OCI-LY1 (cell line): Measurements from ENCODE around the gene CWC22.
"Not testable (repeated sequence)": the region's sequence is repeated elsewhere in the genome, so short reads cannot be mapped to it uniquely, and the experiment has no call there.

Source experiments
- H2AFZ ChIP-seq: fragments of 200-600 bp; sonication (generic), shearing (Covaris generic); 2 replicates; pipeline ENCODE4 v1.6.0; 2014; ENCODE audit warnings: antibody characterized with exemption, mild to moderate bottlenecking, low read length
- H3F3A ChIP-seq: fragments of 200-600 bp; sonication (generic), shearing (Covaris generic); 2 replicates; pipeline ENCODE4 v1.6.0; 2014; ENCODE audit warnings: mild to moderate bottlenecking, antibody characterized with exemption, low read length, moderate library complexity; ENCODE audit not compliant: insufficient read depth
- H3K27ac ChIP-seq: fragments of 200-600 bp; sonication (generic); 2 replicates; pipeline ENCODE4 v1.5.1; 2014; ENCODE audit warnings: low read length, mixed run types, mild to moderate bottlenecking, low read depth; ENCODE audit not compliant: poor library complexity, severe bottlenecking
- H3K27me3 ChIP-seq: fragments of 200-600 bp; sonication (generic); 2 replicates; pipeline ENCODE4 v1.6.0; 2014; ENCODE audit warnings: antibody characterized with exemption, mild to moderate bottlenecking, low read length, moderate library complexity; ENCODE audit not compliant: insufficient read depth
- H3K36me3 ChIP-seq: fragments of 200-600 bp; sonication (generic); 2 replicates; pipeline ENCODE4 v1.6.1; 2014; ENCODE audit warnings: mild to moderate bottlenecking, antibody characterized with exemption, low read length, moderate library complexity, mixed read lengths; ENCODE audit not compliant: insufficient read depth
- H3K4me1 ChIP-seq: fragments of 200-600 bp; sonication (generic); 2 replicates; pipeline ENCODE4 v1.5.1; 2014; ENCODE audit warnings: mild to moderate bottlenecking, low read length, moderate library complexity; ENCODE audit not compliant: insufficient read depth, severe bottlenecking
- H3K4me2 ChIP-seq: fragments of 200-600 bp; sonication (generic), shearing (Covaris generic); 2 replicates; pipeline ENCODE4 v1.6.1; 2014; ENCODE audit warnings: low read length
- H3K4me3 ChIP-seq: fragments of 200-600 bp; sonication (generic); 2 replicates; pipeline ENCODE4 v1.5.1; 2014; ENCODE audit warnings: low read length, low read depth, mild to moderate bottlenecking, mixed read lengths; ENCODE audit not compliant: poor library complexity, severe bottlenecking
- H3K79me2 ChIP-seq: fragments of 200-600 bp; shearing (Covaris generic); 2 replicates; pipeline ENCODE4 v1.6.1; 2016; ENCODE audit warnings: mixed run types, low read length, mixed read lengths; ENCODE audit not compliant: insufficient read depth
- H3K9ac ChIP-seq: fragments of 200-600 bp; sonication (generic), shearing (Covaris generic); 2 replicates; pipeline ENCODE4 v1.6.1; 2014; ENCODE audit warnings: mild to moderate bottlenecking, low read length, mixed read lengths
- H3K9me2 ChIP-seq: fragments of 200-600 bp; sonication (generic), shearing (Covaris generic); 2 replicates; pipeline ENCODE4 v1.6.1; 2014; ENCODE audit warnings: low read depth, mild to moderate bottlenecking, low read length, mixed read lengths
- H3K9me3 ChIP-seq: fragments of 200-600 bp; shearing (Covaris generic); 2 replicates; pipeline ENCODE4 v1.6.1; 2014; ENCODE audit warnings: low read length, mixed read lengths
- H4K20me1 ChIP-seq: fragments of 200-600 bp; sonication (generic), shearing (Covaris generic); 2 replicates; pipeline ENCODE4 v1.6.0; 2016; ENCODE audit warnings: mild to moderate bottlenecking, low read length; ENCODE audit not compliant: insufficient read depth
- EZH2 ChIP-seq: fragments of 200-600 bp; sonication (generic), shearing (Covaris generic); IDR thresholded peaks from 2 replicates; pipeline ENCODE4 v1.8.0; 2017; ENCODE audit warnings: borderline replicate concordance, mixed run types, mild to moderate bottlenecking, antibody characterized with exemption, low read length, moderate library complexity, mixed read lengths
- TF ChIP-seq, protein P1 (sequence below): fragments of 200-600 bp; sonication (generic), shearing (Covaris generic); IDR thresholded peaks from 2 replicates; pipeline ENCODE4 v1.5.1; 2017; ENCODE audit warnings: mild to moderate bottlenecking, antibody characterized with exemption, low read length, moderate library complexity, mixed read lengths

The CWC22 gene

DNA sequence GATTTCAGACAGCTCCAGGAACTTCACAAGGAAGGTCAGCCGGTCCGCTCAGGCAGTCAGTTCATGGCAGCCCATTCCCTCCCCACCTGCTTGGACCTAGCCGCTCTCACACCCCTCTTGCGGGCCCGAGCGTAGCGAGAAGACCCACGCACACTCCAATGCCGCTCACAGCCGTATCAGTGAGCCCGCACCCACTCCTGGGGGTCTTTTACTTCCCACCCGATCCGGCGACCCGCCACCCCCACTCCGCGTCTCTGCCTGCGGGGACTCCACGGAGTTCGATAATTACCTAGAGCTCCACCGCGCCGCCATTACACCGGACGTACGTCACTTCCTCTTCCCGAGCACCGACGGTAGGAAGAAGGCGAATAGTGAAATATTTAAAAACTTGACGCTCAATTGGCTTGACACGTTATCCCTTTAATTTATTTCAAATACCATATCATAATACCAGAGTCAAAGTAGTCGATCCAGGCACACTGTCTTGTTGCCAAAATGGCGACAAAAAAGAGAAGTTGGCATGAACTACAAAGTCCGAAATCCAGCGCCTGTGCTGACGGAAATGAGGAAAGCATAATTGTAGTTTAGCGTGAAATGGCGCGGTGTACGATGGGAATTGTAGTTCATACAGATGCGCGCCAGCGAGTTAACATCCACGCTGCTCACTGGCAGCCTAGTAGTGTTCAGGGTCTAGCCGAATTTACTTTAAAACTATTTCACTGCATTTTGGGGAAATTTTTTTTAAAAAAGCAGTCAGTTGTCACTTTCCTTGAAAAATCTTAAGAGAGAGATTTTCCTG, at the start of gene CWC22:
TSS of gene CWC22 (minus strand) at position 517 of the 799 bp plus-strand sequence. CDS start 13,956 bp downstream, outside the sequence.
- no peaks in the 10 kb centered on the region for H3F3A ChIP-seq
- TF ChIP-seq, protein P1, sequence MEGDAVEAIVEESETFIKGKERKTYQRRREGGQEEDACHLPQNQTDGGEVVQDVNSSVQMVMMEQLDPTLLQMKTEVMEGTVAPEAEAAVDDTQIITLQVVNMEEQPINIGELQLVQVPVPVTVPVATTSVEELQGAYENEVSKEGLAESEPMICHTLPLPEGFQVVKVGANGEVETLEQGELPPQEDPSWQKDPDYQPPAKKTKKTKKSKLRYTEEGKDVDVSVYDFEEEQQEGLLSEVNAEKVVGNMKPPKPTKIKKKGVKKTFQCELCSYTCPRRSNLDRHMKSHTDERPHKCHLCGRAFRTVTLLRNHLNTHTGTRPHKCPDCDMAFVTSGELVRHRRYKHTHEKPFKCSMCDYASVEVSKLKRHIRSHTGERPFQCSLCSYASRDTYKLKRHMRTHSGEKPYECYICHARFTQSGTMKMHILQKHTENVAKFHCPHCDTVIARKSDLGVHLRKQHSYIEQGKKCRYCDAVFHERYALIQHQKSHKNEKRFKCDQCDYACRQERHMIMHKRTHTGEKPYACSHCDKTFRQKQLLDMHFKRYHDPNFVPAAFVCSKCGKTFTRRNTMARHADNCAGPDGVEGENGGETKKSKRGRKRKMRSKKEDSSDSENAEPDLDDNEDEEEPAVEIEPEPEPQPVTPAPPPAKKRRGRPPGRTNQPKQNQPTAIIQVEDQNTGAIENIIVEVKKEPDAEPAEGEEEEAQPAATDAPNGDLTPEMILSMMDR: no peak
- no peak for TF ChIP-seq EZH2
- peak within 1 kb of the TSS; percentile 74 for H3K4me3 ChIP-seq
- no peaks in the 10 kb centered on the region for H4K20me1 ChIP-seq
- H3K9me3 ChIP-seq: no peaks in the 10 kb centered on the region
- peak within 1 kb of the TSS; percentile 98 for H3K4me2 ChIP-seq
- H2AFZ ChIP-seq: peak within 1 kb of the TSS; percentile 99
- no peaks in the 10 kb centered on the region for H3K9me2 ChIP-seq
- peaks cover 6% of the 10 kb centered on the region; the same call in 1 of the 2 replicates for H3K36me3 ChIP-seq
- H3K27me3 ChIP-seq: no peaks in the 10 kb centered on the region
- peak within 1 kb of the TSS; percentile 75 for H3K9ac ChIP-seq
- H3K79me2 ChIP-seq: peaks cover 41% of the 10 kb centered on the region
- peaks cover 36% of the 10 kb centered on the region for H3K4me1 ChIP-seq
- peak within 1 kb of the TSS; percentile 71 for H3K27ac ChIP-seq

DNA sequence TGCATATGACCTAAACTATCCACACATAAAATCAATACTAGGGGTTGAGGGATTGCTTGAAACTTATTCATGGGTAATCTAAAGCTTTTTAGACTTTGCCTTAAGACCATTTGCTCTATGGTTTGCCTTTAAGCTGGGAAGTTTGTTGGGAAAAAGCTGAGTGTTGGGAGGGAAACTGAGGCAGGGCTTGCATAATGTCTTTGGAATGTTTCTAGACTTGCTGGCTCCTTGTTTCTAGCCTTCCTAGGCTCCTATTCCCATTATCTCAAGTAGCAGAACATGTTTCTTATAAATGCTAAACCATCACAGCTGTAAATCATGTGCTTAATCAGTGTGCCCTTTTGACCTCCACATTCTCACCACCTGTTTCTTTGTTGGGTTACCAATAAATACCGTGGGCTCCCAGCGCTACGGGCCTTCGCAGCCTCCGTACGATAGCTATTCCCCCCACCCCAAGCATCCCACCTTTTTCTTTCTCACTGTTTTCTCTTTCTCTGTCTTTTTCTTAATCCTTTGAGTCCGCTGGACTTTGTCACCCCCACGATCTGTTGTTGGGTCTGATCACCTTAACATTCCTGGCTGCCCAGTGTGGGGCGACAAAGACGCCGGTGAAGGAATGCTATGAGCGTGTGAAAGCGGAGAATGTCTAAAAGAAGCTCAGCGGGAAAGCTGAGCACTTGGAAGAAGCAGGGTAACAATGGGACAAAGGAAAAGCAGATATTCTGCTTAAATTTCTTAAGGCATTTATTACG, 49.4 kb upstream of the CWC22 start:
- no peak for TF ChIP-seq EZH2
- TF ChIP-seq, protein P1: no peak

DNA sequence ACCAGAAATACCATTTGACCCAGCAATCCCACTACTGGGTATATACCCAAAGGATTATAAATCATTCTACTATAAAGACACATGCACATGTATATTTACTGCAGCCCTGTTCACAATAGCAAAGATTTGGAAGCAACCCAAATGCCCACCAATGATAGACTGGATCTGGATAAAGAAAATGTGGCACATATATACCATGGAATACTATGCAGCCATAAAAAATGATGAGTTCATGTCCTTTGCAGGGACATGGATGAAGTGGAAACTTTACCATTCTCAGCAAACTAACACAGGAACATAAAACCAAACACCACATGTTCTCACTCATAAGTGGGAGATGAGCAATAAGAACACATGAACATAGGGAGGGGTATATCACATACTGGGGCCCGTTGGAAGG, 47.5 kb upstream of the CWC22 start:
- H3K4me1 ChIP-seq, H3K9ac ChIP-seq, H3K4me3 ChIP-seq, H3K9me3 ChIP-seq, H4K20me1 ChIP-seq, H3K36me3 ChIP-seq, H2AFZ ChIP-seq, H3F3A ChIP-seq, H3K9me2 ChIP-seq, H3K27me3 ChIP-seq, H3K27ac ChIP-seq, H3K79me2 ChIP-seq, H3K4me2 ChIP-seq: not testable (repeated sequence)

More for the DNA sequence above, 49.4 kb upstream of the CWC22 start:
- no peak overlapping the region for H2AFZ ChIP-seq
- no peaks in the 10 kb centered on the region for H3K27me3 ChIP-seq
- no peaks in the 10 kb centered on the region for H3K4me1 ChIP-seq
- no peaks in the 10 kb centered on the region for H3K79me2 ChIP-seq
- no peak overlapping the region for H3K27ac ChIP-seq
- no peaks in the 10 kb centered on the region for H3F3A ChIP-seq
- no peaks in the 10 kb centered on the region for H3K36me3 ChIP-seq
- H3K4me3 ChIP-seq: no peak overlapping the region
- no peaks in the 10 kb centered on the region for H3K9me2 ChIP-seq
- no peaks in the 10 kb centered on the region for H3K9me3 ChIP-seq
- H3K4me2 ChIP-seq: no peak overlapping the region
- H4K20me1 ChIP-seq: no peaks in the 10 kb centered on the region
- H3K9ac ChIP-seq: no peak overlapping the region
